ENCODE measurements around the gene TSSK6. TPM values are rescaled to one million over a fixed set of nuclear protein-coding genes. Genes with fewer than 3 reads are reported as not detected.
A peak's percentile ranks its signal among the peaks of the same experiment; 100 is the strongest.

Gene TSSK6
- total and polyA plus RNA-seq, 10 of the 15 experiments (the other 5 are each of a cell fraction or from before 2014, with no cell fraction given), result 0.06 to 3.6 (median 0.98) TPM; not detected in 2

GRCh38 chr19:19538785-19539166 is 23.4 kb upstream of the TSSK6 start (continued):
- TF ChIP-seq ELK1 (IDR thresholded peaks at IDR 0.05; ENCODE audit: low read depth, low read length) (no peak), FOXK2 (IDR thresholded peaks at IDR 0.05) (no peak)

GRCh38 chr19:19538061-19538784 is 22.9 kb upstream of the TSSK6 start, which contains the start of gene CILP2:
Gene CILP2, plus strand, starts transcription at chr19:19538265. Its CDS starts 85 bp downstream, at chr19:19538350.
- H3K36me3 ChIP-seq (ENCODE audit: control insufficient read depth in 2 of 2, insufficient read depth in 2 of 2, low read length in 1 of 2), result no peaks in the 10 kb centered on the region
- BruUV-seq (replicated peaks), result no TSS peak
- no peaks in the 10 kb centered on the region for H4K20me1 ChIP-seq (ENCODE audit: control insufficient read depth, insufficient read depth)
- H3K4me3 ChIP-seq, result no peak within 1 kb of the TSS
- no peak within 1 kb of the TSS for H3K27ac ChIP-seq (ENCODE audit: control insufficient read depth, insufficient read depth)
- ChIA-PET POLR2A (no interaction called here), CTCF (interaction anchor here (1.0 to 1.7 kb wide), 2 partner anchors 16 to 106 kb away, joined by 3 to 5 read pairs; no protein-coding TSS in a partner anchor), SMC1A (ENCODE audit: uncharacterized antibody, unreplicated experiment) (no interaction called here), RAD21 (ENCODE audit: unreplicated experiment) (no interaction called here)
- H3K4me1 ChIP-seq (ENCODE audit: control insufficient read depth, insufficient read depth, low read length), result peaks cover 3% of the 10 kb centered on the region
- no peak within 1 kb of the TSS for H3K9ac ChIP-seq (ENCODE audit: control insufficient read depth, insufficient read depth, low read length)
- ATAC-seq, result peak; percentile 13; the same call in 2 of the 3 replicates
- in situ Hi-C loops (cut with MboI) (loop anchor here (25.0 kb wide), 4 partner anchors 874 to 1499 kb away; partner anchors contain the start of genes ZNF66 and ZNF737), intact Hi-C loops (cut with micrococcal nuclease; ENCODE audit: unreplicated experiment) (no loop called here)
- peak within 1 kb of the TSS; percentile 25; the same call in 1 of the 2 replicates for H3K4me2 ChIP-seq (ENCODE audit: control insufficient read depth, insufficient read depth)
- H3K79me2 ChIP-seq (ENCODE audit: control insufficient read depth, insufficient read depth, low read length), result no peaks in the 10 kb centered on the region
- peaks cover 0 to 3% of the 10 kb centered on the region in 2 experiments; a peak in 1 of 4 replicates for H3K27me3 ChIP-seq (replicated peaks in 1 of 2; ENCODE audit: control insufficient read depth in 2 of 2, insufficient read depth in 2 of 2, low read length in 1 of 2)
- no peaks in the 10 kb centered on the region; the same call in 2 of the 3 replicates for H3K9me3 ChIP-seq (replicated peaks; ENCODE audit: control insufficient read depth, insufficient read depth, low read length)
- no peak within 1 kb of the TSS for H2AFZ ChIP-seq (ENCODE audit: control insufficient read depth, low read depth, low read length)
- DNase-seq (ENCODE audit: low read depth, low spot score), result no peak
- WGBS (ENCODE audit: insufficient coverage, insufficient replicate concordance, low lambda C conversion rate, missing lambda C conversion rate), result 7% methylated on average over 36 of the region's 56 CpGs
- FAIRE-seq, result no peak
- TF ChIP-seq MYC (IDR thresholded peaks at IDR 0.05; ENCODE audit: insufficient read depth, insufficient read length, insufficient replicate concordance, low read length, severe bottlenecking), result no peak
- no peak for TF ChIP-seq TCF7 (IDR thresholded peaks at IDR 0.05; ENCODE audit: borderline replicate concordance)
- TF ChIP-seq CBX3 (IDR thresholded peaks at IDR 0.05; ENCODE audit: borderline replicate concordance, low read depth), result no peak
- TF ChIP-seq TCF12 (IDR thresholded peaks at IDR 0.05; ENCODE audit: low read depth, low read length), result no peak
- TF ChIP-seq EED (IDR thresholded peaks at IDR 0.05; ENCODE audit: low read depth), result no peak
- no peak for TF ChIP-seq POU2F2 (IDR thresholded peaks at IDR 0.05; ENCODE audit: borderline replicate concordance, low read depth, low read length)
- TF ChIP-seq MEF2A (IDR thresholded peaks at IDR 0.05; ENCODE audit: insufficient read depth, low read depth, low read length), result no peak
- no peak for TF ChIP-seq ETV6 (conservative IDR thresholded peaks at IDR 0.05 in 1 of 2, IDR thresholded peaks at IDR 0.05 in 1 of 2; ENCODE audit: borderline replicate concordance in 1 of 2, low read depth in 1 of 2)
- TF ChIP-seq IRF5 (IDR thresholded peaks at IDR 0.05; ENCODE audit: borderline replicate concordance), result no peak
- TF ChIP-seq MTA3 (IDR thresholded peaks at IDR 0.05; ENCODE audit: borderline replicate concordance, low read length), result no peak
- no peak for TF ChIP-seq BCLAF1 (IDR thresholded peaks at IDR 0.05)
- peak; percentile 35 for TF ChIP-seq RUNX3 (IDR thresholded peaks at IDR 0.05; ENCODE audit: low read length)
- TF ChIP-seq BCL3 (IDR thresholded peaks at IDR 0.05; ENCODE audit: borderline replicate concordance, insufficient read depth, low read depth, low read length, poor library complexity, severe bottlenecking), result peak; percentile 28

Measured in GM12878 (cell line).